Measurements from ENCODE around the gene FRMD4A.

DNA sequence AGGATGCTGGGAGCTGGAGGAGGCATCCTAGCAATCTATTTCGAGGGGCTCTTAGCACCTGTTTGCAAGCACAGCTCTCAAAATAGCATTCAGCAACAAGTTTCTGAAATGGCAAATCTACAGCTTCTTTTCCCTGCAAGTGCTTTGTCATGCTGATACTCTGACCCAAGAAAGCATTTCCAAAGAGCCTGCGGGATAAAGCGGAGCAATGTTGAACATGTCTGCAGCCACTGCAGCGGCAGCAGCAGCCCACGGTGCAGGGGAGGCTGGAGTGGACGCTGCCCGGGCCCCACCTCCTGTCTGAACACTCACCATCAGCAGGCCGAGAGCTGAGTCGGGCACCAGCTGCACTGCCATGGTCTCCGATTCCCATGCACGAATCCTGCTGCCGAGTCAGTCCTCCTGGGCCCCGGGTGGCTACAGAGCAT lies 964 bp downstream of the FRMD4A start:
- TF ChIP-seq CTCF (IDR thresholded peaks at IDR 0.05): no peak
- TF ChIP-seq POLR2A (IDR thresholded peaks at IDR 0.05): no peak
